CD8-positive, alpha-beta memory T cell (primary cell): ENCODE data around the gene SETDB1. TPM values are rescaled to one million over a fixed set of nuclear protein-coding genes. Genes with fewer than 3 reads are reported as not detected.
"Not testable (repeated sequence)": the region's sequence is repeated elsewhere in the genome, so short reads cannot be mapped to it uniquely, and the experiment has no call there.

Experiments
- CTCF ChIA-PET: fragments of 350-600 bp; sonication (Branson Sonifier 250); formaldehyde crosslinking; loops from one replicate; lab custom pipeline; 2021; ENCODE audit warnings: antibody characterized with exemption; lab: Charles Lee
- POLR2A ChIA-PET: fragments of 350-600 bp; sonication (Branson Sonifier 250); formaldehyde crosslinking; loops from one replicate; lab custom pipeline; 2021; ENCODE audit warnings: antibody characterized with exemption; lab: Charles Lee
- DNase-seq, 5 donors: peaks; one replicate each; pipeline versions ENCODE4 v3.0.0 to v3.0.0-alpha.2; 2020 to 2022; ENCODE audit warnings: mixed read lengths in 1 of 5
- H3K27ac ChIP-seq: one replicate; pipeline ENCODE4 v1.7.0; 2013; ENCODE audit warnings: low read depth, mild to moderate bottlenecking, low read length, moderate library complexity
- H3K27me3 ChIP-seq: 2 replicates; pipeline ENCODE4 v1.7.0; 2013; ENCODE audit warnings: low read length, mild to moderate bottlenecking; ENCODE audit not compliant: insufficient read depth, poor library complexity, severe bottlenecking
- H3K36me3 ChIP-seq: 2 replicates; pipeline ENCODE4 v1.7.0; 2013; ENCODE audit warnings: mild to moderate bottlenecking, low read length, moderate library complexity; ENCODE audit not compliant: insufficient read depth
- H3K4me1 ChIP-seq: 2 replicates; pipeline ENCODE4 v1.7.0; 2013; ENCODE audit warnings: mild to moderate bottlenecking, low read length, moderate library complexity; ENCODE audit not compliant: insufficient read depth
- H3K4me3 ChIP-seq: 2 replicates; pipeline ENCODE4 v1.7.0; 2013; ENCODE audit warnings: mild to moderate bottlenecking, low read length
- H3K9me3 ChIP-seq: 2 replicates; pipeline ENCODE4 v1.7.0; 2013; ENCODE audit warnings: mild to moderate bottlenecking, low read length
- H3K27ac Mint-ChIP-seq, 8 donors: one replicate each; pipeline ENCODE4 v1.8.0; 2020 to 2021; ENCODE audit warnings: mixed read lengths in 8 of 8, mild to moderate bottlenecking in 6 of 8, inconsistent platforms in 3 of 8, moderate library complexity in 3 of 8
- H3K27me3 Mint-ChIP-seq, 2 donors: one replicate each; pipeline ENCODE4 v1.8.0; 2020 to 2021; ENCODE audit warnings: mixed read lengths in 2 of 2, mild to moderate bottlenecking in 1 of 2, moderate library complexity in 1 of 2
- H3K36me3 Mint-ChIP-seq, 3 donors: one replicate each; pipeline ENCODE4 v1.8.0; 2020 to 2021; ENCODE audit warnings: mixed read lengths in 3 of 3, inconsistent platforms in 1 of 3, mild to moderate bottlenecking in 1 of 3
- H3K4me1 Mint-ChIP-seq, 3 donors: one replicate each; pipeline ENCODE4 v1.8.0; 2020 to 2021; ENCODE audit warnings: mixed read lengths in 3 of 3, inconsistent platforms in 1 of 3, mild to moderate bottlenecking in 1 of 3
- H3K4me3 Mint-ChIP-seq, 7 donors: one replicate each; pipeline ENCODE4 v1.8.0; 2020 to 2021; ENCODE audit warnings: mixed read lengths in 7 of 7, mild to moderate bottlenecking in 6 of 7, moderate library complexity in 4 of 7, inconsistent platforms in 2 of 7
- H3K9me3 Mint-ChIP-seq, 5 donors: one replicate each; pipeline ENCODE4 v1.8.0; 2020 to 2022; ENCODE audit warnings: mixed read lengths in 5 of 5, mild to moderate bottlenecking in 3 of 5, moderate library complexity in 2 of 5, inconsistent platforms in 1 of 5
- polyA plus RNA-seq: library from polyadenylated mRNA; unstranded; fragments of 300-500 nt; fragmentation: Illumina TruSeq; gene quantifications from one replicate; pipeline ENCODE4 v1.2.3, GENCODE V29; 2021
- total RNA-seq, 2 experiments: library from RNA; stranded (reverse); gene quantifications; one replicate each; pipeline ENCODE4 v1.2.3, GENCODE V29; 2021

SETDB1 gene
- total RNA-seq, result 10 to 100 TPM; 45.4 to 47.5 TPM
- polyA plus RNA-seq, result 15.5 TPM

DNA sequence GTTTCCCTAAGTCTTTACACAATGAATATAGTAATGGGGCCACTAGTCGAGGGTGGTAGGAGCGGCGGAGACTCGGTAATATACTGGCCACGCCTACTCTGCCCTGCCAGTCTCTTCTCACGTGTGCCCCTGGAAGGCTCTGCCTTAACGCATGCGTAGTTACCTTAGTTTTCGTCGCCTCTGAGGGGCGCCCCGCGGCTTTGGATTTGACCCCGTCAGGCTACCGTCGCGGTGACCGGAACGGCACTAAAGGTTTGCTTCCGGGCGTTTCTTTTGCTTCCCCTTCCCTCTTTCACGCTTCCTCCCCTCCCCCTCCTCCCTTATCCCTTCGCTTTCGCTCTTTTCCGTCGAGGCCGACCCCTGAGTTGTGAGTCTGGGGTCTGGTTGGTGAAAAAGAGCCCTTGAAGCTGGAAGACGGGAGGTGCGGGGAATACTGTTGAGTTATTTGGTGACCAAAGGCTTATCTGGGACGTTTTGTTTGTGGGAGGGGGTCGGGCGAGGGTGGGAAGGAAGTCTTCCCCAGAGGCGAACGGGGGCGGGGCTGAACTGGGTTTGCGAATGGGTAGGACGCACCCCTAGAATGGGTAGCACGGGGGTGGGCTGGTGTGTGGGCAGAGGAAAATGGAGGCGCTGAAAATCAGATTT is at the start of gene SETDB1:
Gene SETDB1, plus strand, starts transcription at position 267 of the 645 bp plus-strand sequence. CDS start 1,352 bp downstream, outside the sequence.
- Mint-ChIP-seq H3K9me3 (peaks cover 0 to 3% (median 1%) of the 10 kb centered on the region in 5 donors), H3K4me1 (peaks cover 28 to 44% (median 42%) of the 10 kb centered on the region in 3 donors), H3K27me3 (no peaks in the 10 kb centered on the region), H3K4me3 (peak within 1 kb of the TSS; percentile 92 to 99 (median 98)), H3K36me3 (peaks cover 8 to 45% (median 16%) of the 10 kb centered on the region in 3 donors), H3K27ac (peak within 1 kb of the TSS; percentile 91 to 100 (median 98))
- Histone ChIP-seq H3K27ac (peak within 1 kb of the TSS; percentile 81), H3K9me3 (no peaks in the 10 kb centered on the region), H3K4me3 (peak within 1 kb of the TSS; percentile 80), H3K27me3 (no peaks in the 10 kb centered on the region), H3K36me3 (peaks cover 16% of the 10 kb centered on the region), H3K4me1 (peaks cover 13% of the 10 kb centered on the region)
- ChIA-PET CTCF (no interaction called here), POLR2A (interaction anchor here (1.2 kb wide), 1 partner anchor 48 kb away, joined by 4 read pairs; no protein-coding TSS in a partner anchor)
- DNase-seq, result peak; percentile 86 to 96 (median 92)

DNA sequence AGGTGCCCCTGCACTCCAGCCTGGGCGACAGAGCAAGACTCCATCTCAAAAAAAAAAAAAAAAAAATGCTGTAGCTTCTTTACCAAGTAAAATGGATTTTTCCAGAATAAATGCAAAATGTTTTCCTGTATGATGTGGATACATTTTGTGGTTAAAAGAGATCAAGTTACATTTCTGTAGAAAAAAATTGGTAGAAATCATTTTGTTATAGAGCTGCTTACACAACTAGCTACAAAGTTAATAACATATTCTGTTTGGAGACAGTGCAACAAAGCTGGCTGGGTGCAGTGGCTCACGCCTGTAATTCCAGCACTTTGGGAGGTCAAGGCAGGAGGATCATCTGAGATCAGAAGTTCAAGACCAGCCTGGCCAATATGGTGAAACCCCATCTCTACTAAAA is 47.2 kb upstream of the SETDB1 start:
- Mint-ChIP-seq H3K36me3 (peaks cover 0 to 14% (median 0%) of the 10 kb centered on the region in 3 donors), H3K4me3 (peak overlapping the region in 1 of 7 donors; percentile 32), H3K4me1 (peaks cover 20 to 27% (median 22%) of the 10 kb centered on the region in 3 donors)
- CTCF ChIA-PET, result interaction anchor here (1.4 kb wide), 1 partner anchor 43 kb away, joined by 3 read pairs; no protein-coding TSS in a partner anchor
- H3K27ac ChIP-seq, H3K36me3 ChIP-seq, H3K27me3 Mint-ChIP-seq, H3K4me3 ChIP-seq, H3K27ac Mint-ChIP-seq, DNase-seq, H3K9me3 ChIP-seq, H3K9me3 Mint-ChIP-seq, H3K27me3 ChIP-seq: not testable (repeated sequence)
- peaks cover 15% of the 10 kb centered on the region for H3K4me1 ChIP-seq
- POLR2A ChIA-PET, result interaction anchor here (0.7 kb wide), 1 partner anchor 9 kb away, joined by 7 read pairs; no protein-coding TSS in a partner anchor

DNA sequence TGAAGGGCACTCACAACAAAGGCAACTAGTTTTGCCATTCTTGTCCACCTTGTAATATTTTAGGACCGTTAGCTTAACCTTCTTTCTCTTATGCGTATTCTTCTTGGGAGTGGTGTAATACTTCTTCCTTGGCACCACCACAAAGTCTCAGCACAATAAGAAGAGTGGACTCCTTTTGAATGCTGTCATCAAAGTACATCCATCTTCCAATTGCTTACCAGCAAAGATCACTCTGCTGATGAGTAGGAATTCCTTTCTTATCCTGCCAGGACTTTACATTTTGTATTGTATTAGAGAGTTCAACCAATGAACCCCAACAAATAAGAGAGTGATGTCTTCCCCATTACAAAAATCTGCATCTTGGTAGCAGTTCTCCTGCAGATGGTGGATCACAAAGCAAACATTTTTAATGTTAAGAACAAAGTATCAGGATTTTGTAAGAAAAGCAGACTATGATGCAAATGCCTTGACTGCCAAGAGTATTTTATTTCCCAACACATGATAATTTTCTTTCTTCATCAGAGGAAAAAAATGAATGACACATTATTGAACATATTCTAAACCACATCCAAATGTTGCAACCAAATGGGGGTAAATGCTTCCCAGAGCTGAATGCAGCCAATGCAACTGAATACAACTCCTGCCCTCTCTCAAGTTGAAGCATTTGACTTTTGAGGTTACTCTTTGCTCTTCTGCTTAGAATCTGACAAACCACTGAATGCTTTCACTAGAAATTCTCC is 44.7 kb upstream of the SETDB1 start:
- no peaks in the 10 kb centered on the region for H3K9me3 Mint-ChIP-seq
- no peak for DNase-seq
- Histone ChIP-seq H3K36me3 (no peaks in the 10 kb centered on the region), H3K27me3 (no peaks in the 10 kb centered on the region), H3K4me3 (no peak overlapping the region), H3K9me3 (no peaks in the 10 kb centered on the region), H3K4me1 (no peaks in the 10 kb centered on the region), H3K27ac (no peak overlapping the region)
- POLR2A ChIA-PET, result no interaction called here
- H3K4me3 Mint-ChIP-seq, result peak overlapping the region in 1 of 7 donors; percentile 59
- CTCF ChIA-PET, result no interaction called here
- H3K4me1 Mint-ChIP-seq, result peaks cover 0 to 7% (median 3%) of the 10 kb centered on the region in 3 donors
- peaks cover 0 to 2% of the 10 kb centered on the region in 2 donors for H3K27me3 Mint-ChIP-seq
- H3K36me3 Mint-ChIP-seq, result peaks cover 0 to 3% (median 0%) of the 10 kb centered on the region in 3 donors
- H3K27ac Mint-ChIP-seq, result peak overlapping the region in 2 of 8 donors; percentile 46 to 58

DNA sequence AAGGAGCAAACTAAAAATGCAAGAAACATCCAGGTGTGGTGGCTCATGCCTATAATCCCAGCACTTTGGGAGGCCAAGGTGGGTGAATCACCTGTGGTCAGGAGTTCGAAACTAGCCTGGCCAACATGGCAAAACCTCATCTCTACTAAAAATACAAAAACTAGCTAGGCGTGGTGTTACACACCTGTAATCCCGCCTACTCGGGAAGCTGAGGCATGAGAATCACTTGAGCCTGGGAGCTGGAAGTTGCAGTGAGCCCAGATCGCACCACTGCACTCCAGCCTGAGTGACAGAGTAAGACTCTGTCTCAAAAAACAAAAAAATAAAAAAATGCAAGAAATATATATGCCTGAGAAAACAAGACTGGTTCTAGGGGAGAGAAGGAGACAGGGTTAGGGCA is 43.0 kb upstream of the SETDB1 start:
- H3K9me3 Mint-ChIP-seq, H3K36me3 ChIP-seq, H3K27me3 Mint-ChIP-seq, H3K9me3 ChIP-seq, H3K27ac ChIP-seq, H3K4me3 ChIP-seq, H3K27me3 ChIP-seq, H3K27ac Mint-ChIP-seq, H3K4me1 ChIP-seq, POLR2A ChIA-PET, DNase-seq, H3K4me1 Mint-ChIP-seq, H3K36me3 Mint-ChIP-seq, H3K4me3 Mint-ChIP-seq: not testable (repeated sequence)
- CTCF ChIA-PET, result interaction anchor here (0.6 kb wide), 1 partner anchor 28 kb away, joined by 3 read pairs; no protein-coding TSS in a partner anchor

DNA sequence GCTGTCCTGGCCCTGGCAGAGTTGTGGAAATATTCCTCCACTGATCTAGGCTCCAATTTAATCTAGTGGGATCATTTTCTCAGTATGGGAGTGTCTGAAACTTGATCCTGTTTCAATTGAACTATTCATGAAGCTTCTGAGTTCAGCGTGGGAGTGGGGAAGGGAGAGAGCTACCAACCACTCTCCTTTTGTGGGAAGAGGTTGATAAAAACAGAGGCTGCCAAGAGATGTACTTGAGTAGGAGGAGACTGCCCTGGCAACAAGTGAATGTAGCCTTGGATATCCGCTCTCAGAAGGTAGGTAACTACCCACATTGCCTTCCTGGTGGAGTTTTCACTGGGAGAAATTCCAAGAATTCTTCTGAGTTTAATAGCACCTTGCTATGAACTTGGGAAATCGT is 39.1 kb upstream of the SETDB1 start, which contains the start of gene CTXND2:
Gene CTXND2, plus strand, starts transcription at position 119 of the 400 bp plus-strand sequence. CDS start 25,179 bp downstream, outside the sequence.
- Histone ChIP-seq H3K9me3 (no peaks in the 10 kb centered on the region), H3K36me3 (no peaks in the 10 kb centered on the region), H3K4me1 (peaks cover 15% of the 10 kb centered on the region), H3K27me3 (no peaks in the 10 kb centered on the region), H3K4me3 (no peak within 1 kb of the TSS), H3K27ac (no peak within 1 kb of the TSS)
- Mint-ChIP-seq H3K9me3 (no peaks in the 10 kb centered on the region), H3K4me3 (no peak within 1 kb of the TSS), H3K27me3 (peaks cover 0 to 2% of the 10 kb centered on the region in 2 donors), H3K36me3 (peaks cover 0 to 3% (median 0%) of the 10 kb centered on the region in 3 donors), H3K4me1 (peaks cover 13 to 20% (median 18%) of the 10 kb centered on the region in 3 donors), H3K27ac (no peak within 1 kb of the TSS)
- DNase-seq, result no peak
- ChIA-PET POLR2A (interaction anchor here (0.6 kb wide), 1 partner anchor 361 kb away, joined by 5 read pairs; no protein-coding TSS in a partner anchor), CTCF (interaction anchor here (2.7 kb wide), 1 partner anchor 35 kb away, joined by 6 read pairs; no protein-coding TSS in a partner anchor)

DNA sequence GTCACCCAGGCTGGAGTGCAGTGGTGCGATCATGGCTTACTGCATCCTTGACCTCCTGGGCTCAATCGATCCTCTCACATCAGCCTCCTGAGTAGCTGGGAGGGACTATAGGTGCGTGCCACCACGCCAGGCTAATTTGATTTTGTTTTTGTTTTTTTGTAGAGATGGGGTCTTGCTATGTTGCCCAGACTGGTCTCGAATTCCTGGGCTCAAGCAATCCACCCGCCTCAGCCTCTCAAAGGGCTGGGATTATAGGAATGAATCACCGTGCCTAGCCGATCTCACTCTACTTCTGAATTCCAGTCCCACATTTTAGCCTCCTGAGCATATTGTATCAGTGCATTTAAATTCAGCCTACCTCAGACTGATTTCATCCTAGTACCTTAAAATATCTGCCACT is 37.4 kb upstream of the SETDB1 start:
- DNase-seq, result no peak
- no peak overlapping the region for H3K27ac ChIP-seq
- H3K9me3 Mint-ChIP-seq, result no peaks in the 10 kb centered on the region
- POLR2A ChIA-PET, result no interaction called here
- H3K27me3 Mint-ChIP-seq, result peaks cover 0 to 2% of the 10 kb centered on the region in 2 donors
- H3K4me3 Mint-ChIP-seq, result no peak overlapping the region
- H3K27me3 ChIP-seq, result no peaks in the 10 kb centered on the region
- H3K27ac Mint-ChIP-seq, result peak overlapping the region in 1 of 8 donors; percentile 55
- H3K36me3 Mint-ChIP-seq, result peaks cover 0 to 3% (median 0%) of the 10 kb centered on the region in 3 donors
- no peak overlapping the region for H3K4me3 ChIP-seq
- no peaks in the 10 kb centered on the region for H3K36me3 ChIP-seq
- no peaks in the 10 kb centered on the region for H3K9me3 ChIP-seq
- CTCF ChIA-PET, result no interaction called here
- H3K4me1 ChIP-seq, result peaks cover 15% of the 10 kb centered on the region
- peaks cover 13 to 20% (median 18%) of the 10 kb centered on the region in 3 donors for H3K4me1 Mint-ChIP-seq

DNA sequence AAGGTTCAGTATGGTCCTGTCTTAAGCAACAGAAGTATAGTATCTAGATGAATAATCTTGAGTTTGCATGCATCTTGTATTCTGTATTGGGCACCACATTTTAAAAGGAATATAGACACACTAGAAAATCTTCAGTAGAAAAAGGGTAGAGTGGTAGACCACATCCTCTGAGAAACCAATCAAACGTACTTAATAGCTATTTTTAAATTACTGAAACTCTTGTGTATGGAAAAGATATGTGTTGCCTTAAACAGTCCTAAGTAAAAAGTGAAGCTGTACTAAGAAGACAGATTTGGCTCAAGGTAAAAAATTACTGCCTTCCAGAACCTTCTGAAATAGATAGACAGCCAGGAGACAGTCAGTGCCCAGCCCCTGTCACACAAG is 36.1 kb upstream of the SETDB1 start:
- H3K27ac Mint-ChIP-seq, result peak overlapping the region in 2 of 8 donors; percentile 1 to 20
- no peaks in the 10 kb centered on the region for H3K9me3 ChIP-seq
- DNase-seq, result peak in 1 of 5 donors; percentile 39
- POLR2A ChIA-PET, result interaction anchor here (0.6 kb wide), 1 partner anchor 116 kb away, joined by 6 read pairs; no protein-coding TSS in a partner anchor
- peaks cover 13 to 20% (median 18%) of the 10 kb centered on the region in 3 donors for H3K4me1 Mint-ChIP-seq
- H3K27ac ChIP-seq, result no peak overlapping the region
- H3K27me3 Mint-ChIP-seq, result peaks cover 0 to 2% of the 10 kb centered on the region in 2 donors
- H3K4me1 ChIP-seq, result peaks cover 15% of the 10 kb centered on the region
- H3K9me3 Mint-ChIP-seq, result no peaks in the 10 kb centered on the region
- H3K36me3 Mint-ChIP-seq, result peaks cover 0 to 3% (median 0%) of the 10 kb centered on the region in 3 donors
- H3K4me3 Mint-ChIP-seq, result peak overlapping the region in 5 of 7 donors; percentile 2 to 51 (median 17)
- H3K36me3 ChIP-seq, result no peaks in the 10 kb centered on the region
- CTCF ChIA-PET, result no interaction called here
- H3K27me3 ChIP-seq, result no peaks in the 10 kb centered on the region
- no peak overlapping the region for H3K4me3 ChIP-seq
